ENCODE data around the gene SLC25A26.
"Not testable (repeated sequence)": the region's sequence is repeated elsewhere in the genome, so short reads cannot be mapped to it uniquely, and the experiment has no call there.

DNA sequence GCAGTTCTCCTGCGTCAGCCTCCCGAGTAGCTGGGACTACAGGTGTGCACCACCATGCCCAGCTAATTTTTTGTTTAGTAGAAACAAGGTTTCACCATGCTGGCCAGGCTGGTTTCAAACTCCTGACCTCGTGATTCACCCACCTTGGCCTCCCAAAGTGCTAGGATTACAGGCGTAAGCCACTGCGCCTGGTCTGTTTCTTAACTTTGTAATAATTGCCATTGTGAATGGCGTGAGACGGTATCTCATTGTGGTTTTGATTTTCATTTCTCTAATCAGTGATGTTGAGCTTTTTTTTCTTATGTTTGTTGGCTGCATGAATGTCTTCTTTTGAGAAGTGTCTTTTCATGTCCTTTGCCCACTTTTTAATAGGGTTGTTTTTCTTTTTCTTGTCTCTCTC lies 85.3 kb downstream of the SLC25A26 start:
- TF ChIP-seq, protein P1, sequence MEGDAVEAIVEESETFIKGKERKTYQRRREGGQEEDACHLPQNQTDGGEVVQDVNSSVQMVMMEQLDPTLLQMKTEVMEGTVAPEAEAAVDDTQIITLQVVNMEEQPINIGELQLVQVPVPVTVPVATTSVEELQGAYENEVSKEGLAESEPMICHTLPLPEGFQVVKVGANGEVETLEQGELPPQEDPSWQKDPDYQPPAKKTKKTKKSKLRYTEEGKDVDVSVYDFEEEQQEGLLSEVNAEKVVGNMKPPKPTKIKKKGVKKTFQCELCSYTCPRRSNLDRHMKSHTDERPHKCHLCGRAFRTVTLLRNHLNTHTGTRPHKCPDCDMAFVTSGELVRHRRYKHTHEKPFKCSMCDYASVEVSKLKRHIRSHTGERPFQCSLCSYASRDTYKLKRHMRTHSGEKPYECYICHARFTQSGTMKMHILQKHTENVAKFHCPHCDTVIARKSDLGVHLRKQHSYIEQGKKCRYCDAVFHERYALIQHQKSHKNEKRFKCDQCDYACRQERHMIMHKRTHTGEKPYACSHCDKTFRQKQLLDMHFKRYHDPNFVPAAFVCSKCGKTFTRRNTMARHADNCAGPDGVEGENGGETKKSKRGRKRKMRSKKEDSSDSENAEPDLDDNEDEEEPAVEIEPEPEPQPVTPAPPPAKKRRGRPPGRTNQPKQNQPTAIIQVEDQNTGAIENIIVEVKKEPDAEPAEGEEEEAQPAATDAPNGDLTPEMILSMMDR (IDR thresholded peaks at IDR 0.05; ENCODE audit: poor library complexity): not testable (repeated sequence)
- TF ChIP-seq EZH2phosphoT487 (IDR thresholded peaks at IDR 0.05; ENCODE audit: low read depth, severe bottlenecking, unreplicated experiment); EZH2 (IDR thresholded peaks at IDR 0.05; ENCODE audit: borderline replicate concordance): not testable (repeated sequence)

Data from hepatocyte (in vitro differentiated cells).